A673 (cell line): ENCODE data around the gene DMD.

Experiments
- EZH2 ChIP-seq: fragments of 200-600 bp; sonication (generic); IDR thresholded peaks from 2 replicates; pipeline ENCODE4 v1.6.1; 2017; ENCODE audit warnings: borderline replicate concordance, low read depth, mild to moderate bottlenecking, mixed read lengths, antibody characterized with exemption, low read length; ENCODE audit not compliant: poor library complexity, severe bottlenecking
- TF ChIP-seq, protein P1 (sequence below): fragments of 300-800, 200-600 bp; sonication (generic); conservative IDR thresholded peaks from 2 replicates; pipeline ENCODE4 v1.5.1; 2017; ENCODE audit warnings: low read depth, mild to moderate bottlenecking, antibody characterized with exemption, low read length, moderate library complexity, mixed read lengths

DNA sequence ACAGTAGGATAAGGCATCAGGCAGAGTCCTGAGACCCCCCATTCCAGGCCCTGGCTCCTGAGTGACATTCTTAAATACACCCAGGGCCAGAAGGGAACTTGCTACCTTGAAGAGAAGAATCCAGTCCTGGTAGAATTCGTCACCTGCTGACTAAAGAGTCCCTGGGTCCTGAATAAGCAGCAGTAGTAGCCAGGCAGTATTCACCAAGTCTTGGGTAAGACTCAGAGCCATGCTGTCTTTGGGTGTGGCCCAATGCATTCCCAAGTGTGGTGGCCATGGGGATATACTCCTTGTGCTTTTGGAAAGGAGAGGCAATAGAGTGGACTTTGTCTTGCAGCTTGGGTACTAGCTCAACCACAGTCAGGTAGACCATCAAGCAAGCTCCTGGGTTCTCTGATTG, 359.1 kb downstream of the DMD start:
- TF ChIP-seq EZH2: no peak
- TF ChIP-seq, protein P1, sequence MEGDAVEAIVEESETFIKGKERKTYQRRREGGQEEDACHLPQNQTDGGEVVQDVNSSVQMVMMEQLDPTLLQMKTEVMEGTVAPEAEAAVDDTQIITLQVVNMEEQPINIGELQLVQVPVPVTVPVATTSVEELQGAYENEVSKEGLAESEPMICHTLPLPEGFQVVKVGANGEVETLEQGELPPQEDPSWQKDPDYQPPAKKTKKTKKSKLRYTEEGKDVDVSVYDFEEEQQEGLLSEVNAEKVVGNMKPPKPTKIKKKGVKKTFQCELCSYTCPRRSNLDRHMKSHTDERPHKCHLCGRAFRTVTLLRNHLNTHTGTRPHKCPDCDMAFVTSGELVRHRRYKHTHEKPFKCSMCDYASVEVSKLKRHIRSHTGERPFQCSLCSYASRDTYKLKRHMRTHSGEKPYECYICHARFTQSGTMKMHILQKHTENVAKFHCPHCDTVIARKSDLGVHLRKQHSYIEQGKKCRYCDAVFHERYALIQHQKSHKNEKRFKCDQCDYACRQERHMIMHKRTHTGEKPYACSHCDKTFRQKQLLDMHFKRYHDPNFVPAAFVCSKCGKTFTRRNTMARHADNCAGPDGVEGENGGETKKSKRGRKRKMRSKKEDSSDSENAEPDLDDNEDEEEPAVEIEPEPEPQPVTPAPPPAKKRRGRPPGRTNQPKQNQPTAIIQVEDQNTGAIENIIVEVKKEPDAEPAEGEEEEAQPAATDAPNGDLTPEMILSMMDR: no peak
